ENCODE measurements around the gene ZHX3. TPM values are rescaled to one million over a fixed set of nuclear protein-coding genes. Genes with fewer than 3 reads are reported as not detected.
A peak's percentile ranks its signal among the peaks of the same experiment; 100 is the strongest.

The ZHX3 gene
- total RNA-seq, 4 donors from 2014 or later, result 57.8 to 74.8 (median 60.5) TPM

GRCh38 chr20:41223112-41223511 is 94.4 kb downstream of the ZHX3 start:
- Histone ChIP-seq H3K4me1 (peaks cover 21 to 27% of the 10 kb centered on the region in 2 donors), H3K27me3 (no peaks in the 10 kb centered on the region), H3K36me3 (no peaks in the 10 kb centered on the region), H3K9me3 (no peaks in the 10 kb centered on the region), H3K4me3 (replicated peaks in 1 of 3) (no peak overlapping the region), H3K27ac (peak overlapping the region; percentile 61 to 93 (median 83))
- TF ChIP-seq POLR2A (IDR thresholded peaks at IDR 0.05), result no peak
- TF ChIP-seq, protein P1, sequence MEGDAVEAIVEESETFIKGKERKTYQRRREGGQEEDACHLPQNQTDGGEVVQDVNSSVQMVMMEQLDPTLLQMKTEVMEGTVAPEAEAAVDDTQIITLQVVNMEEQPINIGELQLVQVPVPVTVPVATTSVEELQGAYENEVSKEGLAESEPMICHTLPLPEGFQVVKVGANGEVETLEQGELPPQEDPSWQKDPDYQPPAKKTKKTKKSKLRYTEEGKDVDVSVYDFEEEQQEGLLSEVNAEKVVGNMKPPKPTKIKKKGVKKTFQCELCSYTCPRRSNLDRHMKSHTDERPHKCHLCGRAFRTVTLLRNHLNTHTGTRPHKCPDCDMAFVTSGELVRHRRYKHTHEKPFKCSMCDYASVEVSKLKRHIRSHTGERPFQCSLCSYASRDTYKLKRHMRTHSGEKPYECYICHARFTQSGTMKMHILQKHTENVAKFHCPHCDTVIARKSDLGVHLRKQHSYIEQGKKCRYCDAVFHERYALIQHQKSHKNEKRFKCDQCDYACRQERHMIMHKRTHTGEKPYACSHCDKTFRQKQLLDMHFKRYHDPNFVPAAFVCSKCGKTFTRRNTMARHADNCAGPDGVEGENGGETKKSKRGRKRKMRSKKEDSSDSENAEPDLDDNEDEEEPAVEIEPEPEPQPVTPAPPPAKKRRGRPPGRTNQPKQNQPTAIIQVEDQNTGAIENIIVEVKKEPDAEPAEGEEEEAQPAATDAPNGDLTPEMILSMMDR (IDR thresholded peaks at IDR 0.05), result no peak
- intact Hi-C loops (cut with DNase I), result no loop called here
- no peak for DNase-seq

GRCh38 chr20:41222703-41223102 is 94.8 kb downstream of the ZHX3 start:
- DNase-seq, result no peak
- no peaks in the 10 kb centered on the region for H3K9me3 ChIP-seq
- H3K27ac ChIP-seq, result peak overlapping the region; percentile 61 to 93 (median 83)
- intact Hi-C loops (cut with DNase I), result no loop called here
- TF ChIP-seq, protein P1 (IDR thresholded peaks at IDR 0.05), result no peak
- TF ChIP-seq POLR2A (IDR thresholded peaks at IDR 0.05), result no peak
- peaks cover 21 to 27% of the 10 kb centered on the region in 2 donors for H3K4me1 ChIP-seq
- H3K36me3 ChIP-seq, result no peaks in the 10 kb centered on the region
- H3K27me3 ChIP-seq, result no peaks in the 10 kb centered on the region
- H3K4me3 ChIP-seq (replicated peaks in 1 of 3), result no peak overlapping the region

- H3K9me3 ChIP-seq, result no peaks in the 10 kb centered on the region
- no peak for TF ChIP-seq POLR2A (IDR thresholded peaks at IDR 0.05)
- TF ChIP-seq, protein P1 (IDR thresholded peaks at IDR 0.05), result no peak
- H3K27me3 ChIP-seq, result no peaks in the 10 kb centered on the region
- DNase-seq, result no peak
- H3K4me1 ChIP-seq, result peaks cover 21 to 27% of the 10 kb centered on the region in 2 donors
- WGBS, 2 donors, result 82 to 87% methylated on average over 1 of the region's 1 CpG
- intact Hi-C loops (cut with DNase I), result no loop called here
- H3K27ac ChIP-seq, result peak overlapping the region; percentile 61 to 93 (median 83)
- H3K36me3 ChIP-seq, result no peaks in the 10 kb centered on the region
- H3K4me3 ChIP-seq (replicated peaks in 1 of 3), result no peak overlapping the region
Measured at GRCh38 chr20:41222296-41222695, 95.2 kb downstream of the ZHX3 start.

- WGBS, 2 donors, result 93 to 95% methylated on average over 5 of the region's 5 CpGs
- Histone ChIP-seq H3K36me3 (no peaks in the 10 kb centered on the region), H3K9me3 (no peaks in the 10 kb centered on the region), H3K27ac (peak overlapping the region; percentile 61 to 93 (median 83)), H3K27me3 (no peaks in the 10 kb centered on the region), H3K4me3 (replicated peaks in 1 of 3) (no peak overlapping the region), H3K4me1 (peaks cover 21 to 27% of the 10 kb centered on the region in 2 donors)
- intact Hi-C loops (cut with DNase I), result no loop called here
- TF ChIP-seq POLR2A (IDR thresholded peaks at IDR 0.05), result no peak
- TF ChIP-seq, protein P1 (IDR thresholded peaks at IDR 0.05), result no peak
- peak in 1 of 2 donors; percentile 17 for DNase-seq
Measured at GRCh38 chr20:41221614-41222218, 95.8 kb downstream of the ZHX3 start.

- TF ChIP-seq, protein P1 (IDR thresholded peaks at IDR 0.05), result no peak
- no peak for TF ChIP-seq POLR2A (IDR thresholded peaks at IDR 0.05)
- intact Hi-C loops (cut with DNase I), result no loop called here
- WGBS, 2 donors, result 96% methylated on average over 2 of the region's 2 CpGs
Measured at GRCh38 chr20:41219824-41220223, 97.7 kb downstream of the ZHX3 start.

More at GRCh38 chr20:41219824-41220223, 97.7 kb downstream of the ZHX3 start:
- Histone ChIP-seq H3K36me3 (no peaks in the 10 kb centered on the region), H3K9me3 (no peaks in the 10 kb centered on the region), H3K27ac (no peak overlapping the region), H3K27me3 (no peaks in the 10 kb centered on the region), H3K4me1 (peaks cover 21 to 28% of the 10 kb centered on the region in 2 donors), H3K4me3 (replicated peaks in 1 of 3) (no peak overlapping the region)
- DNase-seq, result no peak
